ENCODE data around the gene ARPIN. TPM values are rescaled to one million over a fixed set of nuclear protein-coding genes. Genes with fewer than 3 reads are reported as not detected.

The ARPIN gene
- total RNA-seq, 2 experiments from 2014 or later, result not detected

- ChIA-PET CTCF (ENCODE audit: unreplicated experiment) (interaction anchor here (1.2 kb wide), 1 partner anchor 12 kb away, joined by 3 read pairs; no protein-coding TSS in a partner anchor), POLR2A (interaction anchor here (0.5 to 1.0 kb wide), 3 partner anchors 10 to 202 kb away, joined by 3 to 4 read pairs (median 3); no protein-coding TSS in a partner anchor)
- no peak overlapping the region for H3K4me3 ChIP-seq (ENCODE audit: low read depth, low read length, poor library complexity, severe bottlenecking)
- H4K20me1 ChIP-seq (ENCODE audit: insufficient read depth, low read length), result no peaks in the 10 kb centered on the region
- no TSS peak for BruUV-seq (replicated peaks)
- peaks cover 5% of the 10 kb centered on the region for H3K4me1 ChIP-seq (ENCODE audit: insufficient read depth, low read length, poor library complexity, severe bottlenecking)
- no peaks in the 10 kb centered on the region for H3K79me2 ChIP-seq (ENCODE audit: insufficient read depth, low read depth, low read length)
- no peak overlapping the region for H3K27ac ChIP-seq (ENCODE audit: low read depth, low read length, poor library complexity, severe bottlenecking)
- DNase-seq (ENCODE audit: low spot score), result no peak
- H3K36me3 ChIP-seq (ENCODE audit: insufficient read depth, low read length), result peaks cover 43% of the 10 kb centered on the region
- intact Hi-C loops (cut with micrococcal nuclease; ENCODE audit: unreplicated experiment), result no loop called here
- H3K4me2 ChIP-seq (ENCODE audit: low read length), result no peak overlapping the region
- H2AFZ ChIP-seq (ENCODE audit: low read length), result no peak overlapping the region
- no peaks in the 10 kb centered on the region for H3K9me3 ChIP-seq (ENCODE audit: low read length)
- no peaks in the 10 kb centered on the region for H3K9me2 ChIP-seq (ENCODE audit: insufficient read depth, low read length)
- TF ChIP-seq CTCF (conservative IDR thresholded peaks at IDR 0.05; ENCODE audit: low read length) (no peak), EZH2phosphoT487 (IDR thresholded peaks at IDR 0.05; ENCODE audit: borderline replicate concordance, low read depth, low read length) (no peak)
Measured at GRCh38 chr15:89877083-89877425, 35.7 kb downstream of the ARPIN start.

GRCh38 chr15:89876396-89877082, 36.2 kb downstream of the ARPIN start:
- TF ChIP-seq CTCF (conservative IDR thresholded peaks at IDR 0.05; ENCODE audit: low read length) (no peak), EZH2phosphoT487 (IDR thresholded peaks at IDR 0.05; ENCODE audit: borderline replicate concordance, low read depth, low read length) (no peak)

GRCh38 chr15:89875741-89876140, 37.0 kb downstream of the ARPIN start:
- intact Hi-C loops (cut with micrococcal nuclease; ENCODE audit: unreplicated experiment), result loop anchor here (1.0 kb wide), 2 partner anchors 115 to 135 kb away; no protein-coding TSS in a partner anchor
- no TSS peak for BruUV-seq (replicated peaks)
- H3K9me3 ChIP-seq (ENCODE audit: low read length), result no peaks in the 10 kb centered on the region
- no peak for DNase-seq (ENCODE audit: low spot score)
- H4K20me1 ChIP-seq (ENCODE audit: insufficient read depth, low read length), result no peaks in the 10 kb centered on the region
- peaks cover 5% of the 10 kb centered on the region for H3K4me1 ChIP-seq (ENCODE audit: insufficient read depth, low read length, poor library complexity, severe bottlenecking)
- no peak overlapping the region for H3K27ac ChIP-seq (ENCODE audit: low read depth, low read length, poor library complexity, severe bottlenecking)
- ChIA-PET POLR2A (interaction anchor here (1.4 to 2.1 kb wide), 2 partner anchors 11 to 13 kb away, joined by 5 to 12 read pairs; no protein-coding TSS in a partner anchor), CTCF (ENCODE audit: unreplicated experiment) (interaction anchor here (0.6 to 1.0 kb wide), 2 partner anchors 10 to 89 kb away, joined by 3 read pairs; no protein-coding TSS in a partner anchor)
- no peaks in the 10 kb centered on the region for H3K9me2 ChIP-seq (ENCODE audit: insufficient read depth, low read length)
- no peaks in the 10 kb centered on the region for H3K79me2 ChIP-seq (ENCODE audit: insufficient read depth, low read depth, low read length)
- H3K36me3 ChIP-seq (ENCODE audit: insufficient read depth, low read length), result peaks cover 49% of the 10 kb centered on the region
- H3K4me3 ChIP-seq (ENCODE audit: low read depth, low read length, poor library complexity, severe bottlenecking), result no peak overlapping the region
- no peak overlapping the region for H2AFZ ChIP-seq (ENCODE audit: low read length)
- TF ChIP-seq CTCF (conservative IDR thresholded peaks at IDR 0.05; ENCODE audit: low read length), result no peak
- H3K4me2 ChIP-seq (ENCODE audit: low read length), result no peak overlapping the region

More at GRCh38 chr15:89876396-89877082, 36.2 kb downstream of the ARPIN start:
- H2AFZ ChIP-seq (ENCODE audit: low read length), result no peak overlapping the region
- CTCF ChIA-PET (ENCODE audit: unreplicated experiment), result interaction anchor here (1.0 to 1.2 kb wide), 2 partner anchors 11 to 13 kb away, joined by 3 read pairs; no protein-coding TSS in a partner anchor
- no TSS peak for BruUV-seq (replicated peaks)
- H3K36me3 ChIP-seq (ENCODE audit: insufficient read depth, low read length), result peaks cover 45% of the 10 kb centered on the region
- H3K27ac ChIP-seq (ENCODE audit: low read depth, low read length, poor library complexity, severe bottlenecking), result no peak overlapping the region
- no peak for DNase-seq (ENCODE audit: low spot score)
- POLR2A ChIA-PET, result interaction anchor here (0.5 to 1.0 kb wide), 3 partner anchors 11 to 201 kb away, joined by 3 to 4 read pairs (median 3); no protein-coding TSS in a partner anchor
- H3K79me2 ChIP-seq (ENCODE audit: insufficient read depth, low read depth, low read length), result no peaks in the 10 kb centered on the region
- no peaks in the 10 kb centered on the region for H4K20me1 ChIP-seq (ENCODE audit: insufficient read depth, low read length)
- no peaks in the 10 kb centered on the region for H3K9me3 ChIP-seq (ENCODE audit: low read length)
- no peaks in the 10 kb centered on the region for H3K9me2 ChIP-seq (ENCODE audit: insufficient read depth, low read length)
- peaks cover 5% of the 10 kb centered on the region for H3K4me1 ChIP-seq (ENCODE audit: insufficient read depth, low read length, poor library complexity, severe bottlenecking)
- intact Hi-C loops (cut with micrococcal nuclease; ENCODE audit: unreplicated experiment), result no loop called here
- H3K4me3 ChIP-seq (ENCODE audit: low read depth, low read length, poor library complexity, severe bottlenecking), result no peak overlapping the region
- H3K4me2 ChIP-seq (ENCODE audit: low read length), result no peak overlapping the region

Measured in OCI-LY7 (cell line).